HG03457 (cell line): ENCODE data around the gene RTF2.
"Not testable (repeated sequence)": the region's sequence is repeated elsewhere in the genome, so short reads cannot be mapped to it uniquely, and the experiment has no call there.

Source experiments
- ATAC-seq: cut with Tn5 transposase; IDR thresholded peaks from one replicate; pipeline ENCODE4 v1.9.1; 2021; ENCODE audit warnings: moderate number of reproducible peaks; ENCODE audit not compliant: unreplicated experiment

Gene RTF2

GRCh38 chr20:56532946-56533345 is 64.5 kb downstream of the RTF2 start, which contains the start of gene FAM209B:
Gene FAM209B, plus strand, starts transcription at chr20:56533246. Its CDS starts 96 bp downstream, at chr20:56533342.
- not testable (repeated sequence) for ATAC-seq

GRCh38 chr20:56537997-56538396 is 69.6 kb downstream of the RTF2 start:
- ATAC-seq = no peak

GRCh38 chr20:56540415-56540814 is 72.0 kb downstream of the RTF2 start:
- no peak for ATAC-seq

- no peak for ATAC-seq
Measured at GRCh38 chr20:56542489-56543030, 74.1 kb downstream of the RTF2 start.

- ATAC-seq = no peak
Measured at GRCh38 chr20:56551571-56551970, 83.1 kb downstream of the RTF2 start.

GRCh38 chr20:56552911-56553629 is 84.6 kb downstream of the RTF2 start:
- no peak for ATAC-seq

GRCh38 chr20:56554869-56555268 is 86.4 kb downstream of the RTF2 start:
- peak; percentile 82 for ATAC-seq

GRCh38 chr20:56558968-56559367 is 90.5 kb downstream of the RTF2 start:
- ATAC-seq = no peak

GRCh38 chr20:56564526-56564925 is 96.1 kb downstream of the RTF2 start:
- not testable (repeated sequence) for ATAC-seq

GRCh38 chr20:56565511-56565910 is 97.1 kb downstream of the RTF2 start:
- no peak for ATAC-seq

GRCh38 chr20:56566621-56567020 is 98.2 kb downstream of the RTF2 start:
- no peak for ATAC-seq
